ENCODE data around the gene SRP9.

- no peak for TF ChIP-seq CTCF (IDR thresholded peaks at IDR 0.05)
- no peak for TF ChIP-seq POLR2A (IDR thresholded peaks at IDR 0.05)
Measured at GRCh38 chr1:225819346-225820192, 41.9 kb downstream of the SRP9 start.
